AG09309 (cell line): Measurements from ENCODE around the gene FAM131C.
"Not testable (repeated sequence)": the region's sequence is repeated elsewhere in the genome, so short reads cannot be mapped to it uniquely, and the experiment has no call there.

Experiments
- DNase-seq: peaks from one replicate; pipeline ENCODE4 v3.0.0-alpha.2; 2010; ENCODE audit warnings: low read depth
- H3K4me3 ChIP-seq: 2 replicates; pipeline ENCODE4 v1.5.1; 2011; ENCODE audit warnings: mild to moderate bottlenecking, low read depth, low read length, moderate library complexity; ENCODE audit not compliant: control insufficient read depth
- TF ChIP-seq, protein P1 (sequence below): IDR thresholded peaks from 2 replicates; pipeline ENCODE4 v1.5.1; 2011; ENCODE audit warnings: mild to moderate bottlenecking, low read depth, low read length, inconsistent platforms; ENCODE audit not compliant: insufficient read depth, control insufficient read depth; ENCODE audit errors: missing control alignments

The FAM131C gene

DNA sequence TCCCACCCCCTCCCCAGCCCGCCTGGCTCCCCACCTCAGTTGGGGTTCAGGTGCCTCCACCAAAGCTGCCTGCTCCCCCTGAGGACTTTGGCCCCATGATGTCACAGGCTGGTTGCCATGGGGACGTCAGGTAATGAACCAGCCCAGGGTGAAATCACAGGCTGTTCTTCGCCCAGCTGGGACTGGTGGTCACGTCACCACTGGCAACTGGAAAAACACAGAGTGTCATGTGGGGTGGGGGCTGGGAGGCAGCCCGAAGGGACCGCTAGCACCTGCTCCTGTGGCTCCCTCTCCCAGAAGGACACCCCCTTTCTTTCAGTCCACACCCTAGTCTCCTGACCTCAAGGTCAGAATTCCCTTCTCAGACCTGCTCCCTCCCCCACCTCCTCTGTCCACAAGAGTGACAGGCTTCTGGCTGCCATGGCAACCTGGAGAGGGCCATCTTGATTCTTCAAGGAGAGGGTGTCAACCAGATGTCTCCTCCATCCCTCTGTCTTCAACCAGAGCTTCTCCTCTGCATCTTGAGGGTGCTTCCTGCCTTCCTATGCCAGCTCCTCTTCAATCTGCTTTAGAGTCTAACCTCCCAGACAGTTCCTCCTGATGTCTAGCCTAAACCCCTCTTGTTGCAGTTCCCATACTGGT, 6.2 kb downstream of the FAM131C start:
- no peak overlapping the region for H3K4me3 ChIP-seq
- no peak for DNase-seq

DNA sequence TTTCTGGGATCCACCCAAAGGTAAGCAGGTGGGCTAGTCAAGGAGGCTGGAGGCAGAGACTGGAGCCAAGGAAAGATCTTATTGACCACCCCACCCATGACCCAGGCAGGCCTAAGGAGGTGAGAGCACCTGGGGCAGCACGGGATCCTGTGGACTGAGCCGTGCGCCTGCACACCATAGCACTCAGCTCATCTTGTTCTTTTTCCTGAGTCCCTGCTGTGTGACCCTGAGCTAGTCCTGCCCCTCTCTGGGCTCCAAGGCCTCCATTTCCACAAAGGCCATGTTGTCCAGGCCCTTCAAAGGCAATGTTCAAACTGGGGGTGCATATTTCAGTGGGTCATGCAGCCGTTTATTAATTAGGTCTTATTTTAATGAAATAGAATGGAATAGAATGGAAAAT, 7.2 kb downstream of the FAM131C start:
- no peak for DNase-seq
- TF ChIP-seq, protein P1, sequence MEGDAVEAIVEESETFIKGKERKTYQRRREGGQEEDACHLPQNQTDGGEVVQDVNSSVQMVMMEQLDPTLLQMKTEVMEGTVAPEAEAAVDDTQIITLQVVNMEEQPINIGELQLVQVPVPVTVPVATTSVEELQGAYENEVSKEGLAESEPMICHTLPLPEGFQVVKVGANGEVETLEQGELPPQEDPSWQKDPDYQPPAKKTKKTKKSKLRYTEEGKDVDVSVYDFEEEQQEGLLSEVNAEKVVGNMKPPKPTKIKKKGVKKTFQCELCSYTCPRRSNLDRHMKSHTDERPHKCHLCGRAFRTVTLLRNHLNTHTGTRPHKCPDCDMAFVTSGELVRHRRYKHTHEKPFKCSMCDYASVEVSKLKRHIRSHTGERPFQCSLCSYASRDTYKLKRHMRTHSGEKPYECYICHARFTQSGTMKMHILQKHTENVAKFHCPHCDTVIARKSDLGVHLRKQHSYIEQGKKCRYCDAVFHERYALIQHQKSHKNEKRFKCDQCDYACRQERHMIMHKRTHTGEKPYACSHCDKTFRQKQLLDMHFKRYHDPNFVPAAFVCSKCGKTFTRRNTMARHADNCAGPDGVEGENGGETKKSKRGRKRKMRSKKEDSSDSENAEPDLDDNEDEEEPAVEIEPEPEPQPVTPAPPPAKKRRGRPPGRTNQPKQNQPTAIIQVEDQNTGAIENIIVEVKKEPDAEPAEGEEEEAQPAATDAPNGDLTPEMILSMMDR, result no peak
- H3K4me3 ChIP-seq, result no peak overlapping the region

More for the DNA sequence above, 6.2 kb downstream of the FAM131C start:
- TF ChIP-seq, protein P1, result no peak

DNA sequence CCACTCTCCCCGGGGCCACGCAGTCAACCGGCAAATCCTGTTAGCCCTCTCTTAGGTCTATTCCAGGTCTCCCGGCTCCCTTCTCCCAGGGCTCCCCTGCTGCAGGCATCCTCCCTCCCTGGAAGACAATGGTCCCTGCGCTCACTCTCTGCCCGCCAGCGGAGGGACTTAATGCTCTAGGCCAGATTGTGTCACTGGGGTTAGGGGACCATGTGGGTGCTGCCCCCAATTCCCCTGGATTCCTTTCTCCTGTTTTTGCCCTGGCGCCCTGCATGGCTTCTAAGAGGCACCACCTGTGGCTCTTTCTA, 8.2 kb downstream of the FAM131C start:
- DNase-seq, result no peak
- H3K4me3 ChIP-seq, result no peak overlapping the region
- TF ChIP-seq, protein P1, result no peak

DNA sequence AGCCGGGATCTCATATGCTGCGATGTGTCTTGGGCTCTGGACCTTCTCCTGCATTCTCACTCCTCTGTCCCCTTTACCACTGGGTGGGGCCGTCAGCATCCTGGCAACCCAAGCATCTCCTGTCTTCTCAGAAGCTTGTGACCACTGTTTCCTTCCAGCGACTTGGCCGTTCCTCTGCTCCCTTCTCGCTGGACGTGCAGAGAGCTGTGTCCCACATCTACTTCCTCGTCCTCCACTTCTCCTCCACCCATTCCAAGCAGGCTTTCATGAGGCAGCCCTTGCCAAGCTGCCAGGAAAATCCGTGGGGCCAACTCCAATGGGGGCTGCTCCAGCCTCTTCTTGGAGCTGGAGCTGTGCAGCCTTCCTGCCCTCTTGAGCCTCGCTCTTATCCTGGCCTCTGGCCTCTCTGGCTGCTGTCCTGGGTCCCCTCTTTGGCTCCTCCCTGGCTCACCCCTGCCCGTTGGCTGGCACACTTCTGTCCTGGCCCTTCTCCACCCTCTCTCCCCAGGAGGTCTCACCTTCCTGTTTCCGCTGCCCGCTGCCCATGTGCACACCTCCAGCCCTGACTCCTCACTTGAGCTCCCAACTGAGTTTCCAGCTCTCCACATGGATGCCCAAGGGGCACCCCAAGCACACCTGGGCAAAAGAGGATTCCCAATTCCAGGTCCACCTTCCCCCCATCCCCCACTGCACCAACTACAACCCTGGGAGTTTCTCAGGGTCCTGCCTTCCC, 8.7 kb downstream of the FAM131C start:
- H3K4me3 ChIP-seq, result no peak overlapping the region
- TF ChIP-seq, protein P1, result no peak
- DNase-seq, result no peak

DNA sequence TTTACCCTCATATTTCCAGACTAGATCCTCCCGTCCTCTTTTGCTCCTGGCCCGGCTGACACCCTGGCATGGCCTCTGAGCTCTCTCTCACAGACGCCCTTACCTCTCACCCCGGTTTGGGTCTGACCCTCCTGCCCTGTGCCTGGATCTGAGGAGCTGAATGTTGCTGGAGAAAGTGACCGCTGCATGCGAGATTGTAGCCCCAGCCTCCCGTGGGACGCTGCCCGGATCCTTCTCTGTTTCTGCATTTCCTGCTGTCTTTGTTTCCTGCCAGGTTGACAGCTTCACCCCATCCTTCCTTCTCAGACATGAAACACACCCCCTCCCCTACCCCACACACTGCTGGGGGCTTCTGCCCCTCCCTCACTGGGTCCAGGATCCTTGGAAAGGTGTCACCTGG, 9.5 kb downstream of the FAM131C start:
- TF ChIP-seq, protein P1, result no peak
- DNase-seq, result no peak
- H3K4me3 ChIP-seq, result no peak overlapping the region

DNA sequence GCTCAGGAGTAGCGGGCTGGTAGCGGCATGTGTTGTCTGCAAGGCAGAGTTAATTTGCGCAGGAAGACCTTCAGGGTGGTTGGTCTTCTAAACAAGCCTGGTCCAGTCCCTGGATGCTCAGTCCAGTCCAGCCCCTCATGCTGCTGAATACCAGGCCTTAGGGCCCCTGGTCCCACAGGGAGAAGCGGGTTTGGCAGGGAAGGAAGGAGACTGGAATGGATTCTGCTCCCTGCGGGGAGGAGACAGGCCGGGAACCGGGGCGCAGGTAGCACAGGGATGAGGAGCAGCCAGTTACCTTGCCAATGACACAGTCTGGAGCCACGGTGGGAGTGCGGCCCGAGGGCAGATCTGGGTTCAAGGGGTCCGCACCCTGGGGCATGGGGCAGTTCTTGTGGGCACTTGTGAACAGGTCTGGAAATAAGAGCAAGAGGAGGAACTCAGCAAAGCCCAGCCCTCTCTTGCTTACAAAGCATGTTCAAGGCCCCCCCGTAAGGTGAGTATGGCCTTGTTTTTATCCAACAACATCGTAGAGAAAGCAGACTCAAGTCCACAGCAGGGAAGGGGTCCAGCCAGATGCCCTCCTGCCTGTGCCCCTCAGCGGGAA, 10.1 kb downstream of the FAM131C start:
- TF ChIP-seq, protein P1, result no peak
- no peak for DNase-seq
- no peak overlapping the region for H3K4me3 ChIP-seq

DNA sequence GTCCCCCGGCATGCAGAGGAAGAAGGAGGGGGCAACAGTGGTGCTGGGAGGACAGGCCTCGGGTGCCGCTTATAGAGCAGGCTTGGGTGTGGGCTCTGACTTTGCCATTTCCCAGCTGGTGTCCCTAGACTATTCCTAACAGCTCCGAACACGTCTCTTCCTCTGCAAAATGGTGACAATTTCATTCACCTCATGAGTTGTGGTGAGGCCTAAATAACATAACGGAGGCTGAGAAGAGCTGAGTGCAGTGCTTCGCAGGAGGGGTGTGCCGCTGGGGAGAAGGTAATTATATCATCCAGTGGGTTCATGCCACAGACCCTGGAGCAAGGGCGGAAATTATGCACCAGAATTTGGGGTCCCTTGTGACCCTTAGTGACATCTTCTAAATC, 10.8 kb downstream of the FAM131C start:
- H3K4me3 ChIP-seq, DNase-seq: not testable (repeated sequence)

DNA sequence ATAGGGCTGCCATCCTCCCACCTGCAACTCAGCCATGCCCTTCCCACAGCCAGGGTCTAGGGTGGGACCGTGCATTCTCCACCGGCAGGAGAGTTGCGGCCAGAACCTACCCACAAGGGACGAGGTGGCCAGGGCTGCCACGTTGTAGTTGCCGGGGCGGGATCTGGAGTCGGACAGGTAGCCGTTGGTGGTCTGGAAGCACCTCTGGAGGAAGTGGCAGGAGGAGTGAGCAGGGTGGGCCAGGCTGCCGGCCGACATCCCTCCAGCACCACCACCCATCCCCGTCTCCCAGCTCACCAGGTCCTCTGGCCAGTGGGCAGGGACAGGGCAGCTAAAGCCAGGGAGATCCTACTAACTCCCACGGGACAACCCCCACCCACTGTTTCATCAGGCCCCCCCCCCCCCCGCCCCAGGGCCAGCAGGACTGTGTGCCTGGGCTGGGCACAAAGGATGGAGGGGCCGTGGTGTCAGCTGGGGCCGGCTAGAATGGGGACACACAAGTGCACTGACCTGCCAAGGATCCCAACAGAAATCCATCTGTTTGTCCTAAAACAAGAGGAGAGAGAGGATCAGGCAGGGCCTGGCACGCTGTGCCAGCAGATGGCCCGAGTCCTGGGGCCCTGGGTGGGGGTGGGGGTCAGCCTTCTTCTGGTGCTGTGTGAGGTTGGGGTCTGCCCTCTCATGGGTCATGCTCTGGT, 11.3 kb downstream of the FAM131C start:
- not testable (repeated sequence) for DNase-seq, H3K4me3 ChIP-seq
